PFSK-1 (cell line): ENCODE results near the gene SLC66A2.

Experiments
- POLR2AphosphoS5 ChIP-seq: IDR thresholded peaks from 2 replicates; pipeline ENCODE4 v1.6.1; 2012; ENCODE audit warnings: low read depth, mild to moderate bottlenecking, control low read depth, low read length, moderate library complexity
- REST ChIP-seq, 2 experiments: IDR thresholded peaks; 2 replicates each; pipeline versions ENCODE4 v1.6.1 to v1.8.0; 2011 to 2012; ENCODE audit warnings: low read depth in 2 of 2, low read length in 2 of 2, control low read depth in 1 of 2, inconsistent platforms in 1 of 2, mild to moderate bottlenecking in 1 of 2, moderate library complexity in 1 of 2; ENCODE audit not compliant: insufficient read depth in 1 of 2
- TAF1 ChIP-seq: IDR thresholded peaks from 2 replicates; pipeline ENCODE4 v1.6.1; 2012; ENCODE audit warnings: low read length, control low read depth, borderline replicate concordance; ENCODE audit not compliant: insufficient read depth

GRCh38 chr18:79918615-79919011 is 32.8 kb downstream of the SLC66A2 start:
- TF ChIP-seq POLR2AphosphoS5 (no peak), REST (IDR thresholded peaks at IDR 0.05; ENCODE audit: insufficient read depth in 1 of 2, low read depth in 2 of 2, low read length in 2 of 2) (no peak), TAF1 (no peak)
